Naive B cell (primary cell): Measurements from ENCODE around the gene BEAN1. TPM values are rescaled to one million over a fixed set of nuclear protein-coding genes. Genes with fewer than 3 reads are reported as not detected.
A peak's percentile ranks its signal among the peaks of the same experiment; 100 is the strongest.

ENCODE experiments used
- ATAC-seq, 2 donors: fragments of 150-1000 bp; cut with Tn5 transposase; 2 replicates each; pipeline ENCODE4 v1.10.0; 2021; ENCODE audit warnings: low read depth in 2 of 2, mild to moderate bottlenecking in 2 of 2, moderate library complexity in 2 of 2
- DNase-seq: peaks from one replicate; pipeline ENCODE4 v3.0.0; 2022
- H3K27ac Mint-ChIP-seq, 6 donors: one replicate each; pipeline ENCODE4 v1.8.0; 2020 to 2022; ENCODE audit warnings: mild to moderate bottlenecking in 6 of 6, mixed read lengths in 6 of 6, moderate library complexity in 5 of 6, inconsistent platforms in 2 of 6
- H3K27me3 Mint-ChIP-seq, 3 donors: one replicate each; pipeline ENCODE4 v1.8.0; 2021 to 2022; ENCODE audit warnings: mixed read lengths in 3 of 3, mild to moderate bottlenecking in 1 of 3
- H3K36me3 Mint-ChIP-seq, 2 donors: one replicate each; pipeline ENCODE4 v1.8.0; 2020 to 2022; ENCODE audit warnings: mixed read lengths in 2 of 2, inconsistent platforms in 1 of 2, mild to moderate bottlenecking in 1 of 2
- H3K4me1 Mint-ChIP-seq, 3 donors: one replicate each; pipeline ENCODE4 v1.8.0; 2020 to 2022; ENCODE audit warnings: mixed read lengths in 3 of 3, inconsistent platforms in 1 of 3, mild to moderate bottlenecking in 1 of 3, moderate library complexity in 1 of 3
- H3K4me3 Mint-ChIP-seq, 8 donors: one replicate each; pipeline ENCODE4 v1.8.0; 2020 to 2022; ENCODE audit warnings: mild to moderate bottlenecking in 8 of 8, mixed read lengths in 8 of 8, moderate library complexity in 8 of 8, inconsistent platforms in 2 of 8
- H3K9me3 Mint-ChIP-seq, 7 donors: one replicate each; pipeline ENCODE4 v1.8.0; 2020 to 2022; ENCODE audit warnings: mixed read lengths in 7 of 7, mild to moderate bottlenecking in 5 of 7, inconsistent platforms in 2 of 7, moderate library complexity in 1 of 7
- polyA plus RNA-seq, 6 donors: library from polyadenylated mRNA; unstranded; fragments of 300-500 nt; fragmentation: Illumina TruSeq; gene quantifications; one replicate each; pipeline ENCODE4 v1.2.3, GENCODE V29; 2021; ENCODE audit warnings: low read depth in 6 of 6

BEAN1 gene
- polyA plus RNA-seq, 6 donors from 2014 or later = not detected

DNA sequence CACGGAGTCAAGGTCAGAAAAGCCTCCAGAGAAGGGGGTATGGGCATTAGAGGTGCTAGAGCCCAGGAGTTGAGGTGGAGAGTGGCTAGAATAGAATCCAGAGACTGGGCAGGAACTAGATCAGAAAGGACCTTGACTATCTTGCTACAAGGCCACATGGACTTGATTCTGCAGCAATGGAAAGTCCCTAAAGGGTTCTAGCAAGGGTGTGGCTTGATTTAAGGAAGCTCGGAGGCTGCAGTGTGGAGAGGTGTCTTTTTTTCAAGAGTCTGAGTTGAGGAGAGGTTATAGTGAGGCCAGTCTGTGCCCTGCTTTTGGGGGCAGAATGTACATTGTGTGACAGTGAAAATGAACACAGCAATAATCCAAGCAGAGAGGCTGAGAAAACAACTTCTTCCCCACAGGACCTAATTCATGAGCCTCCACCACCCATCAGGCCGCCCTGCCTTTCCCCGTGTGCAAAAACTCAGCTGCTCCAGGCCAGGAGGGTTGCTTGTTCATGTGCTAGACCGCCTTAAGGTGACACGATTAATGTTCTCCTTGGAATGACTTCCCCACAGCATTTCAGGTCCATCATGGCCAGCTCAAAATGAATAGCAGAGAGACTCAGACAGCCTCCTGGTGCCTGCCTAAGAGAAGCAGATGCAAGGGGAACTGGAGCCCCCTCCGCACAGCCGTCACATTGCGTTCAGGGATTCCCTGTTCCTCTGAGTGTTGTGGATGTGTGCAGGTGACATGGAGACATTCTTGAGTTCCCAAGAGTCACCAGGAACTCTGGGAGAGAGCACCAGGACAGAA is 8.7 kb upstream of the BEAN1 start:
- ATAC-seq = peak; percentile 23 to 35
- Mint-ChIP-seq H3K4me1 (peaks cover 9 to 18% (median 15%) of the 10 kb centered on the region in 3 donors), H3K4me3 (peak overlapping the region in 4 of 8 donors; percentile 3 to 63 (median 32)), H3K27ac (no peak overlapping the region), H3K9me3 (peaks cover 0 to 8% (median 4%) of the 10 kb centered on the region in 7 donors), H3K27me3 (peaks cover 15 to 51% (median 32%) of the 10 kb centered on the region in 3 donors), H3K36me3 (no peaks in the 10 kb centered on the region)
- no peak for DNase-seq

GRCh38 chr16:66419527-66419926 is 7.6 kb upstream of the BEAN1 start:
- peaks cover 9 to 18% (median 15%) of the 10 kb centered on the region in 3 donors for H3K4me1 Mint-ChIP-seq
- peaks cover 0 to 8% (median 4%) of the 10 kb centered on the region in 7 donors for H3K9me3 Mint-ChIP-seq
- no peak overlapping the region for H3K4me3 Mint-ChIP-seq
- no peak overlapping the region for H3K27ac Mint-ChIP-seq
- H3K27me3 Mint-ChIP-seq = peaks cover 26 to 55% (median 35%) of the 10 kb centered on the region in 3 donors
- DNase-seq = no peak
- no peak for ATAC-seq
- H3K36me3 Mint-ChIP-seq = no peaks in the 10 kb centered on the region

GRCh38 chr16:66420396-66420795 is 6.7 kb upstream of the BEAN1 start:
- H3K4me1 Mint-ChIP-seq = peaks cover 9 to 18% (median 15%) of the 10 kb centered on the region in 3 donors
- peaks cover 28 to 55% (median 35%) of the 10 kb centered on the region in 3 donors for H3K27me3 Mint-ChIP-seq
- no peak overlapping the region for H3K4me3 Mint-ChIP-seq
- no peak overlapping the region for H3K27ac Mint-ChIP-seq
- no peak for DNase-seq
- H3K36me3 Mint-ChIP-seq = no peaks in the 10 kb centered on the region
- ATAC-seq = no peak
- peaks cover 0 to 8% (median 4%) of the 10 kb centered on the region in 7 donors for H3K9me3 Mint-ChIP-seq

GRCh38 chr16:66421891-66422290 is 5.2 kb upstream of the BEAN1 start:
- Mint-ChIP-seq H3K9me3 (peaks cover 0 to 7% (median 3%) of the 10 kb centered on the region in 7 donors), H3K36me3 (no peaks in the 10 kb centered on the region)

GRCh38 chr16:66422366-66422765 is 4.7 kb upstream of the BEAN1 start:
- peaks cover 37 to 70% (median 50%) of the 10 kb centered on the region in 3 donors for H3K27me3 Mint-ChIP-seq
- no peaks in the 10 kb centered on the region for H3K36me3 Mint-ChIP-seq
- H3K27ac Mint-ChIP-seq = no peak overlapping the region
- ATAC-seq (no peak), DNase-seq (no peak)
- peaks cover 13 to 25% (median 17%) of the 10 kb centered on the region in 3 donors for H3K4me1 Mint-ChIP-seq
- H3K9me3 Mint-ChIP-seq = peaks cover 0 to 2% (median 0%) of the 10 kb centered on the region in 7 donors
- H3K4me3 Mint-ChIP-seq = peak overlapping the region in 1 of 8 donors; percentile 1

More at GRCh38 chr16:66421891-66422290, 5.2 kb upstream of the BEAN1 start:
- ATAC-seq = no peak
- Mint-ChIP-seq H3K4me1 (peaks cover 13 to 25% (median 18%) of the 10 kb centered on the region in 3 donors), H3K27me3 (peaks cover 37 to 69% (median 50%) of the 10 kb centered on the region in 3 donors), H3K4me3 (no peak overlapping the region), H3K27ac (no peak overlapping the region)
- no peak for DNase-seq

DNA sequence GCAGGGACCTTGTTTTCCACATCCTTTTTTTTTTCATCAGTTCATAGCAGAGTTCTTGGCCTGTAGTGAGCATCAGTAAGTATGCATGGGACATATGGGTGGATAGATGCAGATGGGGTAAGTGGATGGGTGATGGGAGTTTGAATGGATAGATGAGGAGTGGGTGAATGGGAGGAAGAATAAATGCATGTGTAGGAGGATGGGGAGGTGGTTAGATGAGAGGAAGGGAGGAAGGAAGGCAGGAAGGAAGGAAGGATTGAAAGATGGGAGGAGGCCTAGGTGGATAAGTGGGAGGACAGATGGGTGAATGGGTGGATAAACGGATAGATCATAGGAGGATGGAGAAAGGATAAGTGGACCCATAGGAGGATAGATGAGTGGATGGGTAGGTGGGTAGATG is 3.9 kb upstream of the BEAN1 start:
- Mint-ChIP-seq H3K4me1 (peaks cover 9 to 17% (median 9%) of the 10 kb centered on the region in 3 donors), H3K27ac (no peak overlapping the region), H3K27me3 (peaks cover 38 to 70% (median 52%) of the 10 kb centered on the region in 3 donors), H3K36me3 (no peaks in the 10 kb centered on the region), H3K4me3 (no peak overlapping the region), H3K9me3 (no peaks in the 10 kb centered on the region)
- DNase-seq (no peak), ATAC-seq (no peak)

DNA sequence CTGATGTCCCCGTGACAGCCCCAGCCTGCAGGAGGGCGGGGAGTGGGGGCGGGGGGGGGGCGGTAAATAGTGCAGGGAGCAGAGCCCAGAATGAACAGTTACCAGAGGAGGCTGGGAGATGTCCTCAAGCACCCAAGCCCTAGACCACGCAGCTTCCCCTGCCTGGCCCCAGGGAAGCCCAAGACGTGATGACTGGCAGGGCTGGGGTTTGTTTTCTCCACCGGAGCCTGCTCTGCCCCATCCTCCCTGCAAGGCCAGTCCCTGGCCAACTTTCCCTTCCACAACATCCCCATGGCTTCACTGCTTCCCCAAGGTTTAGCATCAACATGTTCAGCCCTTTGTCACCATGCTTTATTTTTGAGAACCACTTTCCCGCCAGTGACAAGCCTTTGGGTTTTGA is 1.4 kb upstream of the BEAN1 start:
- Mint-ChIP-seq H3K9me3 (peaks cover 0 to 11% (median 3%) of the 10 kb centered on the region in 7 donors), H3K4me3 (peak overlapping the region in 2 of 8 donors; percentile 17 to 60), H3K36me3 (no peaks in the 10 kb centered on the region), H3K4me1 (peaks cover 3 to 10% (median 8%) of the 10 kb centered on the region in 3 donors), H3K27ac (no peak overlapping the region), H3K27me3 (peaks cover 54 to 76% (median 68%) of the 10 kb centered on the region in 3 donors)
- DNase-seq (no peak), ATAC-seq (no peak)

DNA sequence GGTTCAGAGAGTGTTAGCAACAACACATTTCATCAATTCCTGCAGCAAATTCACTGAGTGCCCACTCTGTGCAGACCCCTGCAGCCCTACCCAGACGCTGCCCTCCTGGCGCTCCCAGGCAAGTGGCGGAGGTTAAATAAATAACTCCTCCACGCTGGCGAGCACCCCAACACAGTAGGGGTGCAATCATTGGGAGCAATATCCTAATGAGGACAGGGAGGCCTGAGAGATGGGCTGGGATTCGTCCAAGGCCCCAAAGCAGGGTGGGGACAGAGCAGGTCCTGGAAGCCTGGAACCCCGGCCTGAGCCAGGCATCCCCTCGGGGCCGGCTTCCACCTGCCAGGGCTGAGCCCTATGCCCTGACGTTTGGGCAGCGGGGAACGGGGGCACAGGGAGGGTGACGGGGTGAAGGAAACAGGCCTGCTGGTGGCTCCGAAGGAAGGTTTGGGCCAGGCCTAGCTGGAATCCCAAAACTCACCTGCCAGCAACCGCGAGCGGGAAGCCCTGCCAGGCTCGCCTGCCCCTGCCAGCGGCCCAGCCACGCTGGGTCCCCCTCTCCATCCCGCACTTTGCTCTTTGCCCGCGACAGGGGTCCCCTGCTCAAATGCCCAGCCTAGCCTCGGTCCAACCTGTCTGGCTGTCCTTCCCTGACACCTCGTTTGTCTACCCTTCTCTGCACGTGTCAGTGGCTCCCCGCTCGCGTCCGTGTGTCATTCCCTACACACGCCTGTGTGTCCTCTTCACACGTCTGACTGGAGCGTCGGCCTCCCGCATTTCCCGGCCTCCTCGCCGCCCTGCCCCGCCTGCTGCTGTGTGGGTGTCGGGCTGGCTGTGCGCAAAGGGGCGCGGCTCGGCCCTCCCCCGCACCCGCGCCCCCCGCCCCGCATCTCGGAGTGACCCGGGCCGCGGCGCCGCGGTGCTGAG is 721 bp upstream of the BEAN1 start:
- peak overlapping the region in 7 of 8 donors; percentile 31 to 78 (median 53) for H3K4me3 Mint-ChIP-seq
- H3K27me3 Mint-ChIP-seq = peaks cover 55 to 83% (median 74%) of the 10 kb centered on the region in 3 donors
- H3K36me3 Mint-ChIP-seq = no peaks in the 10 kb centered on the region
- peaks cover 3 to 10% (median 8%) of the 10 kb centered on the region in 3 donors for H3K4me1 Mint-ChIP-seq
- DNase-seq (no peak), ATAC-seq (peak; percentile 12 to 13)
- H3K27ac Mint-ChIP-seq = peak overlapping the region in 1 of 6 donors; percentile 77
- H3K9me3 Mint-ChIP-seq = peaks cover 0 to 12% (median 3%) of the 10 kb centered on the region in 7 donors

GRCh38 chr16:66427871-66428681 is 981 bp downstream of the BEAN1 start:
- DNase-seq = no peak

DNA sequence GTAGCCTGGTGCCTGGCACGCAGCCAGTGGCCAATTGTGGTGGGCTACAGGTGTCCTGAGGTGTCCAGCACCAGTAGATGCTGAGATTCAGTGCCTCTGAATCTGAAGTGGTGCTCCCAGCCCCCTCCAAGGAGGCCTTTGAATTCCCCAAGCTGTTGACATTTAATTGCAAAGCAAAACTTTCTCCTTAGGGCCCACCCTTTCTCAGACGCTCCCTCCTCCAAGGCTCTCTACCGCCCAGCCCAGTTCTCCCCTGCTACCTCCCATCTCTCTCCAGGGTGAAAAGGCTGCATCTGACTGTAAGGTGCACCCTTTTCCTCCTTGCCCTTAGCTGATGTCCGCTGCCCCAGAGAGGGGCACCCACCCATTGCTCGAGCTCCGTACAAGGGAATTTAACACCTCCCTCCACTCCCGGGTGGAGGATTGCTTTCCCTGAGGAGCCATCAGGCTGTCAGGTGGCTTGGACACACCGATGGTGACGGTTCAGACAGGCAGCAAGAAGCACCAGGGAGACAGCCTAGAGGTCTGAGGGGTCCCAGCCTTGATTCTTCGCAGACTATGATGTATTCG is 1.7 kb downstream of the BEAN1 start:
- peaks cover 0 to 12% (median 3%) of the 10 kb centered on the region in 7 donors for H3K9me3 Mint-ChIP-seq
- DNase-seq (no peak), ATAC-seq (no peak)
- H3K4me3 Mint-ChIP-seq = peak overlapping the region in 6 of 8 donors; percentile 14 to 71 (median 56)
- H3K4me1 Mint-ChIP-seq = peaks cover 3 to 10% (median 8%) of the 10 kb centered on the region in 3 donors
- no peaks in the 10 kb centered on the region for H3K36me3 Mint-ChIP-seq
- peaks cover 60 to 87% (median 84%) of the 10 kb centered on the region in 3 donors for H3K27me3 Mint-ChIP-seq
- peak overlapping the region in 1 of 6 donors; percentile 7 for H3K27ac Mint-ChIP-seq

More at GRCh38 chr16:66427871-66428681, 981 bp downstream of the BEAN1 start:
- H3K36me3 Mint-ChIP-seq = no peaks in the 10 kb centered on the region
- no peak overlapping the region for H3K27ac Mint-ChIP-seq
- H3K9me3 Mint-ChIP-seq = peaks cover 0 to 12% (median 3%) of the 10 kb centered on the region in 7 donors
- ATAC-seq = peak in 1 of 2 donors; percentile 36
- H3K4me3 Mint-ChIP-seq = peak overlapping the region in 7 of 8 donors; percentile 23 to 71 (median 47)
- H3K27me3 Mint-ChIP-seq = peaks cover 62 to 87% (median 82%) of the 10 kb centered on the region in 3 donors
- peaks cover 3 to 10% (median 8%) of the 10 kb centered on the region in 3 donors for H3K4me1 Mint-ChIP-seq

GRCh38 chr16:66429290-66429962 is 2.3 kb downstream of the BEAN1 start:
- Mint-ChIP-seq H3K27ac (no peak overlapping the region), H3K36me3 (no peaks in the 10 kb centered on the region), H3K4me1 (peaks cover 3 to 10% (median 8%) of the 10 kb centered on the region in 3 donors), H3K4me3 (peak overlapping the region in 4 of 8 donors; percentile 0 to 84 (median 54)), H3K27me3 (peaks cover 54 to 81% (median 81%) of the 10 kb centered on the region in 3 donors), H3K9me3 (peaks cover 0 to 12% (median 3%) of the 10 kb centered on the region in 7 donors)
- DNase-seq (no peak), ATAC-seq (no peak)
